Measurements from ENCODE around the gene RHOBTB3.
A peak's percentile ranks its signal among the peaks of the same experiment; 100 is the strongest.
"Not testable (repeated sequence)": the region's sequence is repeated elsewhere in the genome, so short reads cannot be mapped to it uniquely, and the experiment has no call there.

Gene RHOBTB3

GRCh38 chr5:95822542-95823181, 91.5 kb downstream of the RHOBTB3 start, which contains the start of gene GLRX:
GLRX (minus strand) TSS chr5:95822726; CDS start chr5:95822662, 64 bp downstream.
- DNase-seq, result peak; percentile 72

GRCh38 chr5:95823218-95823737, 92.1 kb downstream of the RHOBTB3 start:
- no peak for DNase-seq

GRCh38 chr5:95823738-95824609, 92.8 kb downstream of the RHOBTB3 start:
- DNase-seq, result peak; percentile 68

GRCh38 chr5:95824747-95825146, 93.6 kb downstream of the RHOBTB3 start:
- no peak for DNase-seq

GRCh38 chr5:95825495-95825894, 94.4 kb downstream of the RHOBTB3 start:
- DNase-seq, result no peak

DNA sequence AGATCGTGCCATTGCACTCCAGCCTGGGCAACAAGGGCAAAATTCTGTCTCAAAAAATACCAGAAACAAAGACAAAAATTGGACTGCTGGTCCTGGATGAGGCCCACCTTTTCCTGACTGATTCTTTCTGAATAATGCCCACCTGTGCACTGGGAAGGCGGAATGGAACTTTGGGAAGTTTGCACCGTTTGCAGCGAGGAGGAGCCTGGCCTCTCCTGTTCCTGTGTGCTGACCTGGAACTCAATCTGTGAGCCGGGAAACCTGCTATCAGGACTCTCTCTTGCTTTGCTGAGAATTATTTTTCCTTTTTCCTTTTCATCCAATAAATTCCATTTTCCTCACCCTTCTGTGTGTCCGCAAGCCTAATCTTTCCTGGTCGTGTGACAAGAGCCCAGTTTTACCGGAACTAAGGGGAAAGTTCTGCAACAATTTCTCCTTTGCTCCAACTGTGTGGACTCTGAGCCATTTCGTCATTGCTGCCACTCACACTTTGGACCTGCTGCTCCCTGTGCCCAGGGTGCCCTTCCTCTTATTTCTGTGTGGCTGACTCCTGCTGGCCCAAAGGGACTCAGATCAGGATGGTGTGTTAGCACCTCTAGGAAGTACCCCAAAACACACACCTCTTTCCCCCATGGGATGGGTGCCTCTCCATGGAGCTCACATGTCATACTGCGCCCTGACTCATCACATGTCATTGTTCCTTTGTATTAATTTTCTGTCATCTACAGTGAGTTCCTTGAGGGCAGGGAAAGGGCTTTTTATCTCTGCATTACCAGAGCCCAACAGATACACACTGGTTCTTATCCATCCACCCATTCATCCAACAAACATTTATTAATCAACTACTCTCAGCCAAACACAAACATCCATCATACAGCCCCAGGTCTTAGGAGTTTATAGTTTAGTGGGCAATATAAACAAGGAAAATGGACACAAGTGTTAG, 96.1 kb downstream of the RHOBTB3 start:
- no peak for DNase-seq

DNA sequence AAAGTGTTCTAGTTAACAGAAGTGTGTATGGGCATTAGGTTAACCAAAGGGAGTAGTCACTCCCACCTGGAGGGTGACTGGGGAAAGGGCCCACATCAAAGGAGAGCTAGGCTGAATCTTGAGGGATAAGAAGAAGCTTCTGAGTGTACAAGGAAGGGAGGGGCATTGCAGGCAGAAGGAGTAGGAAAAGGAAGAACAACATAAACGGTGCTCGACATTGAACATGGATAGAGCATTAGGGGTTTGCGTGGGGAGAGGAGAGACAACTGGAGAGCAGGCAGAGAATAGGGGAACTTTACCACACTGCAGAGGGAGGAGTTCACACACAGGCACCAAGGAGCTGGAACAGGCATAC, 96.7 kb downstream of the RHOBTB3 start:
- no peak for DNase-seq

DNA sequence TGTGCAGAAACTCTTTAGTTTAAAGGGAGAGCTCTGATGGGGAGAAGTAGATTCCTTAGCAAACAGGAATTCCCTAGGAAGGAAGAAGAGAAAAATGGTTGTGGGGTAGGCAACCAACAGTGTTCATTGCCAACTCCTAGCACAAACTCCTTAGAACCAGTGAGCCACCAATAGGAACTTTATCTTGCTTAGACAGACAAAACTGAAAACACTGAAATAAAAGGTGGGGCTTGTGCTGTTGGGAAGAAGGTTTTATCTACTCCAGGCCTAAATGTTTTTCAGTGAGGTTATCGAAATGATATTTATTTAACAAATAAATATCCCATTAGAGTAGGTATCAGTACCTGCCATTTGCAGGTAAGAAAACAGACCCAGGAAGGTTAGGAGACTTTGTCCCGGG, 99.1 kb downstream of the RHOBTB3 start:
- DNase-seq, result no peak

DNA sequence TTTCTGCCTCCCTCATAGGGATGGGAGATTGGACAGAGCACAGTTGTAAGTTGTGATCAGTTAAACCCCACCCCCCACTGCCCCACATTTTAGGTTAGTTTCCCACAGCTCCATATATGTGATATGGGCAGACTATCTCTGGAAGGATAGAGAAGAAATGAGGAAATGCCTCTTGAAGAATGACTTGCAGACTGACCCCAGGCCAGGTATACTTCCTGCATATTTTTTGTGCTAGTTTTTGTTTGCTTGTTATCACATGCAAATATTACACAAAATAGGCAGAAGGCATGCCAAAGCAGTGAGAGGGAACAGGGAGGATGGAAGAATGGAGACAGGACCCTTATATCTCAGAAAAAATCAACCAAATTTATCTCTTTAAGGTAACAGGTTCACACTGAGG, 101.5 kb downstream of the RHOBTB3 start:
- no peak for DNase-seq

- no peak for DNase-seq
Measured at GRCh38 chr5:95835682-95836385, 104.7 kb downstream of the RHOBTB3 start.

GRCh38 chr5:95836544-95836943, 105.4 kb downstream of the RHOBTB3 start:
- DNase-seq, result no peak

DNA sequence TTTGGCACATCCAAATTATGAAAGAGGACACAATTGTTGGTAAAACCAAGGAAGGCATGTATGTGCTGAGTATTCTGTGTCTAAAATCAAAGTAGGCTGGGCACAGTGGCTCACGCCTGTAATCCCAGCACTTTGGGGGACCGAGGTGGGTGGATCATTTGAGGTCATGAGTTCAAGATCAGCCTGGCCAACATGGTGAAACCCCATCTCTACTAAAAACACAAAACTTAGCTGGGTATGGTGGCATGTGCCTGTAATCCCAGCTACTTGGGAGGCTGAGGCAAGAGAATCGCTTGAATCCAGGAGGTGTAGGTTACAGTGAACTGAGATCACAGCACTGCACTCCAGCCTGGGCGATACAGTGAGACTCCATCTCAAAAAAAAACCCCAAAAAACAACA, 105.8 kb downstream of the RHOBTB3 start:
- not testable (repeated sequence) for DNase-seq

GRCh38 chr5:95837492-95837891, 106.4 kb downstream of the RHOBTB3 start:
- no peak for DNase-seq

DNA sequence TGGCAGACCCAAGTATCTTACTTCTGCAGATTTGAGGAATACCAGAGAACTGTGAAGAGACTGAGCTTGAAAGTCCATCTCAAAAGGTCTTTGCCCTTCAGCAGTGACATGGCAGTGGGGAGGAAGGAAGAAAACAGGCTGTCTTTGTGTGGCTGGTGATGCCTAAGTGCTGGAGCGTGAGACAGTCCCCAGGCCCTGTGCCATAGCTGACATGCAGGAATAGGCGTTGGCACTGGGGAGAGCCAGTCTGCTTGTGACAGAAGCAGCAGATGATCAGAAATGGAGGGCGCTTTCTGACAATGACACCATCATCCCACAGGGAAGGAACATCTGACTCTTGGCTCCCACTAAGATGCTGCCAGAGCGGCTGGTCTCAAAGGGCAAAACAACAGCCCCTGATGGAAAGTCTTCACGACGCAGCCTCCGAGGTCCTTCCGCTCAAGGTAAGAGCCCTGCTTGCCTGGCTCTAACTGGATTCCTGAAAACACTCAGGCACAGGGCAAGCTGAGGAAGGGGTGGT, 106.9 kb downstream of the RHOBTB3 start:
- DNase-seq, result no peak

- no peak for DNase-seq
Measured at GRCh38 chr5:95838556-95838955, 107.4 kb downstream of the RHOBTB3 start.

DNA sequence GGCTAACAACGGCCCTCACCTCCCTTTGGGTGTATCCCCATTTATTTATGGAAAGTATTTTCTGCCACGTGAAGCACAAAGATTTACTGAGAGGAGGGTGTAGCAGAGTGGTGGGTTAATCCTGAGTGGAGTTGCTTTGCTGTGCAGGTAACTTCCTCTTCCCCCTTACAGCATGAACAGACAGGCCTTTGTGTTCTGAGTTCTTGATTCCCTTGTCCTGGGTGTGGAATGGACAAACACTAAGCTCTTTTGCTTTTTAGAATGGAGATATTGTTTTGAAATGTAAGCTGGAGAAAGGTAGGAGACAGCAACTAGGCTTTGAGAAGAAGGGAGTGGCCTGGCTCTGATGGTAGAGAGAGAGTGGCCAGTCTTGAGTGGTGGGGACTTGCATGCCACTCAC, 108.5 kb downstream of the RHOBTB3 start:
- DNase-seq, result no peak

GRCh38 chr5:95840956-95841705, 110.0 kb downstream of the RHOBTB3 start:
- no peak for DNase-seq

DNA sequence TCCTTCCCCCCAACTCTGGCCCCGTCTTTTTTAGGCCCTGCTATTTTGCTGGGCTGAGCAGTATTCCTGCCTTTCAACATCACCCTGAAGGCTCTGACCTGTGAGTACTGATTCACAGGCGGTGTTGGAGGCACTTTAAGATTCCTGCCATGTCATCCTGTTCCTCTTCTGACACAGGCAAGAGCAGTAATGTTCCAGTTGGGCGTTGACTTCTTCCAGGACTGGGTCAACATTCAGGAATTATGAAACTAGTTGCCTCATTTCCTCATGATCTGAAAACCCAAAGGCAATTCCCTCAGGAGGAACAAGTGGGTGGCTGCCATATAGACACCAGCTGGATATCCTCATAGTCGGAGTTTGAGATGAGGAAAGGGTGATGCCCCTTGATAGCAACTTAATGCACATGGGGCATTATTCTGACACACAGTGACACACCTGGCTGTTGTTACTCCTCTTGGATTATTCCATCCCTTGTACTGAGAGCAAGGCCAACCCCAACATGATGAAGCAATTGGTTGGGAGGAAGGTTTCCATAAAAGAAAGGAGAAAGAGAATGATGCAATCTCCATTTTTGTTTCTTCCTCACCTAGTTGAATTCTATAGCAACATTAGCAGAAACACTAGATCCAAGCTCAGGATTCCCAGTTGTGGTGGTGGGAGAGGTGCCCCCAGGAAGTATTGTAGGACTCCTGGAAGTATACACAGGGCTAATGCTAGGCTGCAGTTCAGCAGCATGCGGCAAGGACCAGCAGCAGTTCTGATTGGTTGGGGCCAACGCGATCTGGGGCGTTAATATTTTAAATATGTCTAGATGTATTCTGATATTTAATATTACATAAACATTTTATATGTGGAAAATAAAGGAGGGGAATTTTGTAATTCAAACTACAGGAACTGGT, 111.0 kb downstream of the RHOBTB3 start:
- no peak for DNase-seq

DNA sequence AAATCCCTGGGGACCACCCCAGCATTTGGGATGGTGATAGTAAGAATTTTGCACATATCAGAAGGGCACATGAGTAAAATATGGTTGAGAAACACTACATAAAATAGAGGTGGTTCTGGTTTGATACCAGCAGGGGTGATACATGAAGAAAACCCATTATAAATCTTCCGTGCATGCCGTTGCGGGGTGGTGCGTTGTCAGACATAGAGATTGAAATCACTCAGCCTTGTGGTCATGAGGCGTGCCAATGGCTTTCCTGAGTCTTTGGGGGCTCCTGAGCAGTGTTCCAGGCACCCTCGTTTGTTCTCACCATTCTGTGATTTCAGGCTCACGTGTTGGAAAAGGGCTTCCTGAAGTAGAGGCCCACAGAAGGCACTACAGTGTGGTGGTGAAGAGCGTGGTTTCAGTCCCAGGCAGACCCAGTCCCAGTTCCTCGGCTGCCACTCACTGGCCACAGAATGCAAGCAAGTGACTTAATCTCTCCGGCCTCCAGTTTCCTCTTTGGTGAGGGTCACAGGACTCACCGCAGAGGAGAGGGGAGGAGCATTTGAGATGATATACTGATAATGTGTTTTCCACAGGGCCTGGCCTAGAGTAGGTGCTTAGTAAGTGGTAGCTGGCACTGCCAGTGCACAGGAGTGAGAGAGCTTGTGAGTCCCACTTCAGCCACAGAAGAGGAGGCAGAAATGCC, 111.9 kb downstream of the RHOBTB3 start:
- peak; percentile 79 for DNase-seq

All from stimulated activated CD4-positive, alpha-beta T cell treated with anti-CD3 and anti-CD28 coated beads, Interleukin-15, amount 100 ng/mL, for 24 hours (primary cell).